HEK293 (cell line): ENCODE results near the gene FRYL.

ENCODE experiments used
- CTCF ChIA-PET: fragments of 350-600 bp; formaldehyde crosslinking; extraction: SDS; loops from one replicate; lab custom pipeline; 2021; ENCODE audit warnings: antibody characterized with exemption; lab: Yijun Ruan, JAX
- POLR2A ChIA-PET: fragments of 300-600 bp; formaldehyde crosslinking; extraction: SDS; loops from one replicate; lab custom pipeline; 2020; ENCODE audit warnings: antibody characterized with exemption, inconsistent platforms; lab: Yijun Ruan, JAX
- H3K27ac ChIP-seq: fragments of 200-500 bp; sonication (Bioruptor generic); 2 replicates; pipeline ENCODE4 v1.5.1; 2014; ENCODE audit warnings: low read depth, low read length, control low read depth, inconsistent platforms; ENCODE audit errors: extremely low read depth
- H3K36me3 ChIP-seq, 2 experiments: fragments of 200-500 bp in 1 of 2; sonication (Bioruptor generic) in 1 of 2; 1 replicate in 1 of 2; 2 replicates in 1 of 2; pipeline ENCODE4 v1.5.1; 2014 to 2017; ENCODE audit warnings: inconsistent platforms in 2 of 2, low read length in 2 of 2; ENCODE audit not compliant: control insufficient read depth in 2 of 2, insufficient read depth in 1 of 2
- H3K4me1 ChIP-seq: fragments of 200-500 bp; sonication (Bioruptor generic); 2 replicates; pipeline ENCODE4 v1.5.1; 2014; ENCODE audit warnings: mild to moderate bottlenecking, low read length, inconsistent platforms; ENCODE audit not compliant: control insufficient read depth, insufficient read depth
- H3K4me3 ChIP-seq: 2 replicates; pipeline ENCODE4 v1.5.1; 2011; ENCODE audit warnings: low read depth, mild to moderate bottlenecking, control low read depth, low read length, moderate library complexity
- H3K9me3 ChIP-seq: fragments of 200-500 bp; sonication (Bioruptor generic); 2 replicates; pipeline ENCODE4 v1.5.1; 2014; ENCODE audit warnings: low read depth, low read length, inconsistent platforms; ENCODE audit not compliant: control insufficient read depth, insufficient read depth
- IKZF3 ChIP-seq: fragments of 450-650 bp; IDR thresholded peaks from 2 replicates; pipeline ENCODE4 v1.5.0; 2018; ENCODE audit warnings: missing biosample characterization, mild to moderate bottlenecking, missing genetic modification characterization, moderate library complexity
- PBX3 ChIP-seq: sonication (generic); formaldehyde crosslinking; IDR thresholded peaks from 2 replicates; pipeline ENCODE4 v1.8.1; 2022; ENCODE audit warnings: mild to moderate bottlenecking, moderate library complexity, missing genetic modification reagents
- PRDM4 ChIP-seq: fragments of 450-650 bp; formaldehyde crosslinking; IDR thresholded peaks from 2 replicates; pipeline ENCODE4 v1.5.1; 2017; ENCODE audit warnings: missing biosample characterization, missing genetic modification characterization
- SP2 ChIP-seq: fragments of 450-650 bp; formaldehyde crosslinking; IDR thresholded peaks from 2 replicates; pipeline ENCODE4 v1.5.1; 2016; ENCODE audit warnings: missing biosample characterization, missing genetic modification characterization
- ZBTB10 ChIP-seq: fragments of 450-650 bp; formaldehyde crosslinking; IDR thresholded peaks from 2 replicates; pipeline ENCODE4 v1.5.1; 2016; ENCODE audit warnings: missing biosample characterization, missing genetic modification characterization
- ZBTB7A ChIP-seq: fragments of 450-650 bp; formaldehyde crosslinking; IDR thresholded peaks from 2 replicates; pipeline ENCODE4 v1.5.1; 2016; ENCODE audit warnings: low read depth, missing biosample characterization, missing genetic modification characterization
- ZNF302 ChIP-seq: fragments of 450-650 bp; formaldehyde crosslinking; IDR thresholded peaks from 2 replicates; pipeline ENCODE4 v1.5.1; 2016; ENCODE audit warnings: missing biosample characterization, missing genetic modification characterization, low read depth
- ZNF341 ChIP-seq: fragments of 450-650 bp; formaldehyde crosslinking; IDR thresholded peaks from 2 replicates; pipeline ENCODE4; 2016; ENCODE audit warnings: low read depth, missing biosample characterization, missing genetic modification characterization
- ZNF350 ChIP-seq: fragments of 450-650 bp; formaldehyde crosslinking; IDR thresholded peaks from 2 replicates; pipeline ENCODE4 v1.5.0; 2017; ENCODE audit warnings: missing biosample characterization, mild to moderate bottlenecking, missing genetic modification characterization
- ZNF670 ChIP-seq: fragments of 450-650 bp; formaldehyde crosslinking; IDR thresholded peaks from 2 replicates; pipeline ENCODE4 v1.5.1; 2016; ENCODE audit warnings: missing biosample characterization, missing genetic modification characterization, low read depth
- ZSCAN4 ChIP-seq: fragments of 450-650 bp; formaldehyde crosslinking; IDR thresholded peaks from 2 replicates; pipeline ENCODE4 v1.5.1; 2017; ENCODE audit warnings: missing biosample characterization, missing genetic modification characterization
- TF ChIP-seq, protein P1 (sequence below): fragments of 450-650 bp; formaldehyde crosslinking; IDR thresholded peaks from 2 replicates; pipeline ENCODE4 v1.5.1; 2017; ENCODE audit warnings: missing biosample characterization, missing genetic modification characterization
- TF ChIP-seq, protein P2 (sequence below): fragments of 450-650 bp; formaldehyde crosslinking; IDR thresholded peaks from 2 replicates; pipeline ENCODE4 v1.5.1; 2017; ENCODE audit warnings: missing biosample characterization, missing genetic modification characterization

Gene FRYL

DNA sequence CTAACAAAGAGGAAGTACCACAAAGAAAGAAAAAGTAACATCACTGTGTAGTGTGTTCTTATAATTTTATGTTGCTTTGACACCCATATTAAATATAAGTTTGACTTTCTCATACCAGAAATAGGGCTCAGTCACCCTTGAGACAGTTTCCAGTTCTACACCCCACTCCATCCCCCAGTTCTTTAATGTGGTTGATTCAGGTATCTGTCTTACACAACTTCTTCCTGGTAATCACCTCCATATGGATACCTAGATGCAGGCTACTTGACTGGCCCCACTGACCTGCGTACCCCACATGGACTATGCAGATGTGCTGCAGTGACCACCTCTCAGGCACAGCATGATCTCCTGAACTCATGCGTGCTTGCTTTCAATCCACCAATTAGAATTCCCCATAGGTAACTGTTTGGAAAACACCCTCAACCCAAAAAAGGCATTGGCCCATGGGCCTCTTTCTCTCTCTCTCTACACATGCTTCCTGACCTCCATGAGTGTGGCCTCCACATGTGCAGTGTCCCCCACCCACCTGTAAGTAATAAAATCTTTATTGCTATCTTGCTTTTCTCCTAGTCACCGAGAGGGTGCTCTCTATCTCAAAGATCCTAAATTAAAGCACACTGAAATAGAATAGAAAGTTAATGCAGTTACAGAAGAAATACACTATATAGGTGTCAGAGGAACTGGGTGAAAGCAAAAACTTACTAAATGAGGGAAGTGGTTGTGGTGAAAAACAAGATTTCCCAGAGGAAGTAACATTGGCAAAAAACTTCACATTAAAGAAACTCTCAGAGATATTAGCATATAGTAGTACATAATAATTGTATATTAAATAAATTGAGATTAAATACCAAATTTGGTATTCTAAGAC, 191.6 kb downstream of the FRYL start:
- Histone ChIP-seq H3K4me3 (no peak overlapping the region), H3K4me1 (no peaks in the 10 kb centered on the region), H3K27ac (no peak overlapping the region), H3K36me3 (peaks cover 0 to 26% of the 10 kb centered on the region in 2 experiments; a peak in 1 of 3 replicates), H3K9me3 (no peaks in the 10 kb centered on the region)
- ChIA-PET POLR2A (no interaction called here), CTCF (interaction anchor here (0.6 to 0.7 kb wide), 2 partner anchors 10 to 117 kb away, joined by 3 read pairs; no protein-coding TSS in a partner anchor)
- no peak for TF ChIP-seq ZNF350
- no peak for TF ChIP-seq ZNF670 (tag by site-specific recombination)
- TF ChIP-seq ZBTB10 (tag by site-specific recombination): no peak
- TF ChIP-seq, protein P1, sequence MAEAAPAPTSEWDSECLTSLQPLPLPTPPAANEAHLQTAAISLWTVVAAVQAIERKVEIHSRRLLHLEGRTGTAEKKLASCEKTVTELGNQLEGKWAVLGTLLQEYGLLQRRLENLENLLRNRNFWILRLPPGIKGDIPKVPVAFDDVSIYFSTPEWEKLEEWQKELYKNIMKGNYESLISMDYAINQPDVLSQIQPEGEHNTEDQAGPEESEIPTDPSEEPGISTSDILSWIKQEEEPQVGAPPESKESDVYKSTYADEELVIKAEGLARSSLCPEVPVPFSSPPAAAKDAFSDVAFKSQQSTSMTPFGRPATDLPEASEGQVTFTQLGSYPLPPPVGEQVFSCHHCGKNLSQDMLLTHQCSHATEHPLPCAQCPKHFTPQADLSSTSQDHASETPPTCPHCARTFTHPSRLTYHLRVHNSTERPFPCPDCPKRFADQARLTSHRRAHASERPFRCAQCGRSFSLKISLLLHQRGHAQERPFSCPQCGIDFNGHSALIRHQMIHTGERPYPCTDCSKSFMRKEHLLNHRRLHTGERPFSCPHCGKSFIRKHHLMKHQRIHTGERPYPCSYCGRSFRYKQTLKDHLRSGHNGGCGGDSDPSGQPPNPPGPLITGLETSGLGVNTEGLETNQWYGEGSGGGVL (tag by site-specific recombination): no peak

DNA sequence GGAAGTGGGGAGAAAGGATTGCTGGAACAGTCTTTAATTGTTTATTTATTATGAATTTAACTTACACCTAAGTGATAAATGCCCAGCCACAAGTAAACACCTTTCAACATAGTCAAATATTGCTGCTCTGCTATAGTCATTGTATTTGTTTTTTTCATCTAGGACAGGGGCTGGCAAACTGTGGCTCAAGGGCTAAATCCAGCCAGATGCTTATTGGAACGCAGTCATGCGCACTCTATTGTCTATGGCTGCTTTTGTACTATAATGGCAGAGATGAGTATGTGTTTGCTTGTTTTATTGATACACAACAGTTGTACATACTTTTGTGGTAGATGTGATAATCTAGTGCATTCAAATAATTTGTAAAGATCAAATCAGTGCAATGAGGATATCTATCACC, 194.7 kb downstream of the FRYL start:
- peaks cover 0 to 33% of the 10 kb centered on the region in 2 experiments; a peak in 1 of 3 replicates for H3K36me3 ChIP-seq
- no peak overlapping the region for H3K4me3 ChIP-seq
- ChIA-PET POLR2A (no interaction called here), CTCF (no interaction called here)
- no peaks in the 10 kb centered on the region for H3K4me1 ChIP-seq
- H3K9me3 ChIP-seq: no peaks in the 10 kb centered on the region
- H3K27ac ChIP-seq: no peak overlapping the region
- TF ChIP-seq SP2 (tag by site-specific recombination) (no peak), ZNF302 (tag by site-specific recombination) (no peak), ZSCAN4 (tag by site-specific recombination) (no peak), ZNF341 (no peak), PBX3 (no peak), PRDM4 (tag by site-specific recombination) (no peak), ZBTB7A (no peak), IKZF3 (tag by site-specific recombination) (no peak)
- TF ChIP-seq, protein P2, sequence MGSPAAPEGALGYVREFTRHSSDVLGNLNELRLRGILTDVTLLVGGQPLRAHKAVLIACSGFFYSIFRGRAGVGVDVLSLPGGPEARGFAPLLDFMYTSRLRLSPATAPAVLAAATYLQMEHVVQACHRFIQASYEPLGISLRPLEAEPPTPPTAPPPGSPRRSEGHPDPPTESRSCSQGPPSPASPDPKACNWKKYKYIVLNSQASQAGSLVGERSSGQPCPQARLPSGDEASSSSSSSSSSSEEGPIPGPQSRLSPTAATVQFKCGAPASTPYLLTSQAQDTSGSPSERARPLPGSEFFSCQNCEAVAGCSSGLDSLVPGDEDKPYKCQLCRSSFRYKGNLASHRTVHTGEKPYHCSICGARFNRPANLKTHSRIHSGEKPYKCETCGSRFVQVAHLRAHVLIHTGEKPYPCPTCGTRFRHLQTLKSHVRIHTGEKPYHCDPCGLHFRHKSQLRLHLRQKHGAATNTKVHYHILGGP (tag by site-specific recombination): no peak
- TF ChIP-seq, all 188 proteins: peak for 0
